ENCODE results near the gene UTP3.
"Not testable (repeated sequence)": the region's sequence is repeated elsewhere in the genome, so short reads cannot be mapped to it uniquely, and the experiment has no call there.

Gene UTP3

DNA sequence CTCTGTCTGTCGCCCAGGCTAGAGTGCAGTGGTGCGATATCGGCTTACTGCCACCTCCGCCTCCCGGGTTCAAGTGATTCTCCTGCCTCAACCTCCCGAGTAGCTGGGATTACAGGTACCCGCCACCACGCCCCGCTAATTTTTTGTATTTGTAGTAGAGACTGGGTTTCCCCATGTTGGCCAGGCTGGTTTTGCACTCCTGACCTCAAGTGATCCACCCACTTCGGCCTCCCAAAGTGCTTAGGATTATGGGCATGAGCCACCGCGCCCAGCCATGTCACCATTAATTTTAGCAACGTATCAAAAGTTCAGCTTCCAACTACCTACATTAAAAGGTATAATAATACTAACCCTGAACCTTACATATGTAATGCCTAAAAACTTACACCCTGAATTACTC lies 940 bp upstream of the UTP3 start:
- no peak for DNase-seq

DNA sequence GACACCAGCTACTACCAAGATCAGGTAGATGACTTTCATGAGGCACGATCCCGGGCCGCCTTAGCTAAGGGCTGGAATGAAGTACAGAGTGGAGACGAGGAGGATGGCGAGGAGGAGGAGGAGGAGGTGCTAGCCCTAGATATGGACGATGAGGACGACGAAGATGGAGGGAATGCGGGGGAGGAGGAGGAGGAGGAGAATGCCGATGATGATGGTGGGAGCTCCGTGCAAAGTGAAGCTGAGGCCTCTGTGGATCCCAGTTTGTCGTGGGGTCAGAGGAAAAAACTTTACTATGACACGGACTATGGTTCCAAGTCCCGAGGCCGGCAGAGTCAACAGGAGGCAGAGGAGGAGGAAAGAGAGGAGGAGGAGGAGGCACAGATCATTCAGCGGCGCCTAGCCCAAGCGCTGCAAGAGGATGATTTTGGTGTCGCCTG lies 481 bp downstream of the UTP3 start:
- DNase-seq = no peak

DNA sequence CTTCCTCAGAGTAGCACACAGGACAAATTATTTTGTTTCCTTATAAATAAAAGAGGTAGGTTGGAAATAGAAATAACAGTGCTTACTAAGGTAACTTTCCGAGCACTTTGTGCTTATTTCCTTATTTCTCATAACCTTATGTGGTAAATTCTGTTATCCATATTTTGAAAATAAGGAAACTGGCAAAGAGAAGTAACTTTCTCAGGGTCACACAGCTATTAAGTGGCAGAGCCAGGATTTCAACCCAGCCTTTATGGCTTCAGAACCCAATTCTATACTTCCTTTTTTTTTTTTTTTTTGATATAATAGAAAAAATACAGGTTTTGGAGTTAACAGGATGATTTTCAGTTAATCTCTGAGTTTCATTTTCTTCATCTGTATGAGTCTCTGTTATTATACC lies 3.3 kb downstream of the UTP3 start:
- no peak for DNase-seq

DNA sequence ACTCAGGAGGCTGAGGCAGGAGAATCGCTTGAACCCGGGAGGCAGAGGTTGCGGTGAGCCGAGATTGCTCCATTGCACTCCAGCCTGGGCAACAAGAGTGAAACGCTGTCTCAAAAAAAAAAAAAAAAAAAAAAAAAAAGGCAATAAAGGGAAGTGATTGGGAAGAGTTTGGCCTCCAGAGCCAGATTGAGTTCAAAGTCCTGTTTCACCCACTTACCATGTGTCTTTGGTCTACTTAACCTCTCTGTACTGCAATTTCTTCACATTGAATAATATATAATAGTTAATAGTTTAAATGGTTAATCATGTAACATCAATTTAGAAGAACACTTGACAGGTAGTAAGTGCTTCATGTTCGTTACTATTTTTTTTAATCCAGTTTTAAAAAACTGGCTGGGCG lies 6.3 kb downstream of the UTP3 start:
- not testable (repeated sequence) for DNase-seq

DNA sequence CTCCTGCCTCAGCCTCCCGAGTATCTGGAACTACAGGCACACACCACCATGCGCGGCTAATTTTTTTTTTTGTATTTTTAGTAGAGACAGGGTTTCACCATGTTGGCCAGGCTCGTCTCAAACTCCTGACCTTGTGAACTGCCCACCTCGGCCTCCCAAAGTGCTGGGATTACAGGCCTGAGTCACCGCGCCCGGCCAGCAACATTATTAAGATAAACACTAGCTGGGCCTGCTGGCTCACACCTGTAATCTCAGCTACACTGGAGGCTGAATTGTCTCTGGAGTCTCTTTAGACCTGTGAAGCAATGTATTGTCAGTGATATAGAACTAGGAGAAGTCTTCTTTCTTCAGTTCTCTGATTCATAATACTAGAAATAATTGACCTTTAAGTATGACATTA lies 10.1 kb downstream of the UTP3 start:
- DNase-seq = not testable (repeated sequence)

DNA sequence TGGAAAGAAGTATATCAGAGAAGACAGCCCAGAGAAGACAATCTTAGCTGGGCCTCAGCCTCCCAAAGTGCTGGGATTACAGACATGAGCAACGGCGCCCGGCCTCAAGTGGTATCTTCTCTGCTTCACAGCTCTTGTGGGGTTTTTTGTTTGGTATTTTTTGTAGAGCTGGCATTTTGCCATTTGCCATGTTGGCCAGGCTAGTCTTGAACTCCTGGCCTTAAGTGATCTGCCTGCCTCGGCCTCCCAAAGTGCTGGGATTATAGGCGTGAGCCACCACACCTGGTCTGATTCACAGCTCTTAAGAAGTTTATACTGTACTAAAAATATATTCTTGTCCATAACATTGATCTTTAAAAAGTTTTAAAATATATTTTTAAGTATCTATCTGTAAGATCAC lies 12.4 kb downstream of the UTP3 start:
- no peak for DNase-seq

DNA sequence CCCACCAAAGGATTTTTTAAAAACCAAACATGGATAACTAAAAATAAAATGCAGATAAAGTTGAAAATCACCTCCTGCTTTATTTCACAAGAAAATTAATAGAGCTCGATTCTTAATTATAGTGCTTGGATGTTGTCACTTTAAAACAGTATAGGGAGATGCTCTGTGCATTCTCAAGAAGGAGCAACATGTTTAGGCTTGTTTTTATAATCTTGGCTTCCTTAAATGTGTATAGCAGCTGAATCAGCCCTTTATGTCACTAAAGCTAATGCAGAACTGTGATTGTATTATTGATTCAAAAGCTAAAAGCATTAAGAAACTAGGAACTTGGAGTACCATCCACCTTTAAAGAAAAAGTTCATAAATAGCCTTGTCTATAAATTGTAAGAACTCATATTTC lies 12.9 kb downstream of the UTP3 start:
- DNase-seq = no peak

DNA sequence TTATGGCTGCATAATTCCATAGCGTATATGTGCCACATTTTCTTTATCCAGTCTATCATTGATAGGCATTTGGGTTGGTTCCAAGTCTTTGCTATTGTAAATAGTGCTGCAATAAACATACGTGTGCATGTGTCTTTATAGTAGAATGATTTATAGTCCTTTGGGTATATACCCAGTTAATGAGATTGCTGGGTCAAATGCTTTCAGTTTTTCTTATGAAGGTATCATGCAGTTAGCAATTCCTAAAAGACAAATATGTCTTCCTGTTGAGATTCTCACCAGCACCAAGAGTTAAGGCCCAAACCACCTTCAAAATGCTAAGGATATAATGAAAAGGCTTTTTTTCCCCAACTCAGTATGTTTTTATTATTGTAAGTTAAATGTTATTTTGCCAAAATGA lies 14.3 kb downstream of the UTP3 start:
- DNase-seq = not testable (repeated sequence)

DNA sequence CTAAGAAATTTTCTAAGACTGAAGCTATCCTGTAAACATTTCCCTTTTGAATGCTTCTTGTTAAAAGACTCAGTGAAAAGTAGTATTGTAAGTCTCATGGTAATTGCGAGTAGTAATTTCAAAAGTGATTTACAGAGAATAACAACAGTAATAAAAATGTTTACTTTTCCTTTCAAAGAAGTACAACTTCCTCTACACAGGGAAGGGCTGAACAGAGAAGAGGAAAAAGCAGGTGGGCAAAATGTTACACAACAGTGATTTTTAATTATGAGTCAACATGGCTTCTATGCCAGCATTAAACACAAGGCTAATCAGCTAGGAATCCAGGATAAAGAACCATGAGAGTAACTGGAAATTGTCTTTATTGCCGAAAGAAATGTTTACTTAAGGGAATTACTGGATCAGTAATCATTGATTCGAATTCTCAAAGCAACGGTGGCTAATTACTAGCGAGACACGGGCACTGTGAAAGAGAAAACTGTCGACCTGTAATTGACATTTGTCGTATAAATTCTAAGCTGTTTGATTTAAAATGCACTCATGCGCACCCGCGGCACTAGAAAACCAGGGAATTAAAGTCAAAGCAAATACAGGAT lies 15.4 kb downstream of the UTP3 start:
- DNase-seq = no peak

DNA sequence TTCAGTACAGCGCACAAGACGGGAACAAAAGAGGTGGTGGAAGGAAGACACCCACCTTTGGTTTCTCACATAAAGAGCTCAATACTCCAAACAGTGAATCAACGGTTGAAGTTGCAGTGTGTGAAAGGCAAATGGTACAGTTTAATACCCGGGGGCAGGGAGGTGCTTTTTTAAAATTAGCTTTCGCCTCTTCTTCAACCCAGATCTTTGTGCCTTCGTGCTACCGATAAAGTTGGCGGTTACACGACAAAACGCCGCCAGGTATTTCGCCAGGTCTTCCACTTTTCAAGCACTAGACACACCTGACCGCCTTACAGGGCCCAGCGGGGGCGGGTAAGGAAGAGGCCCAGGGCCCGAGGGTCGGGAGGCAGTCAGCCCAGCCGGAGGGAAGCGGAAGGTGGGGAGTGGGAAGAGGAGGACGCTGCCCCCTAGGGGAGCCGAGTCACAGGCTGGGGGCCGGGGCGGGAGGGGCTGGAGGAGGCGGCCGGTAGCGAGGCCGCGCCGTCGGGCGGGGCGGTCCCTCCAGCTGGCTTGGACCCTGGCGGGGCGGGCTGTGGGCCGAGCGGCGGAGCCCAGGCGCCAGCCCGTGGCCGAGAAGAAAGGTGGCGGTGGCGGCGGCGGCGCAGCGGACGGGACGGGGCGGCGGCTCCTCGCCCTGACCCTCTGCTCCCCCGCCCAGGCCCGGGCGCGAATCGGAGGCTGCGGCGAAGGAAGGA lies 16.0 kb downstream of the UTP3 start:
- DNase-seq = peak; percentile 58

DNA sequence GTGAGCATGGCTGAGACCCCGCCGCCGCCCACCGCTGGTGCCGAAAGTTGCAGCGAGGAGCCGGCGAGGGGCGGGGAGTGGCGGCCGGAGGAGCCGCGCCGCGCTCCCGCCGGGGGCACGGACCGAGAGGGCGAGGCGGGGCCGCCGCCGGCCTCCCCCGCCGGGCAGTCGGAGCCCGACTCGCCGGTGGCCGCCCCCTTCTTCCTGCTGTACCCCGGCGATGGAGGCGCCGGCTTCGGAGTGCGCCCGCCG lies 16.5 kb downstream of the UTP3 start:
- DNase-seq = no peak

DNA sequence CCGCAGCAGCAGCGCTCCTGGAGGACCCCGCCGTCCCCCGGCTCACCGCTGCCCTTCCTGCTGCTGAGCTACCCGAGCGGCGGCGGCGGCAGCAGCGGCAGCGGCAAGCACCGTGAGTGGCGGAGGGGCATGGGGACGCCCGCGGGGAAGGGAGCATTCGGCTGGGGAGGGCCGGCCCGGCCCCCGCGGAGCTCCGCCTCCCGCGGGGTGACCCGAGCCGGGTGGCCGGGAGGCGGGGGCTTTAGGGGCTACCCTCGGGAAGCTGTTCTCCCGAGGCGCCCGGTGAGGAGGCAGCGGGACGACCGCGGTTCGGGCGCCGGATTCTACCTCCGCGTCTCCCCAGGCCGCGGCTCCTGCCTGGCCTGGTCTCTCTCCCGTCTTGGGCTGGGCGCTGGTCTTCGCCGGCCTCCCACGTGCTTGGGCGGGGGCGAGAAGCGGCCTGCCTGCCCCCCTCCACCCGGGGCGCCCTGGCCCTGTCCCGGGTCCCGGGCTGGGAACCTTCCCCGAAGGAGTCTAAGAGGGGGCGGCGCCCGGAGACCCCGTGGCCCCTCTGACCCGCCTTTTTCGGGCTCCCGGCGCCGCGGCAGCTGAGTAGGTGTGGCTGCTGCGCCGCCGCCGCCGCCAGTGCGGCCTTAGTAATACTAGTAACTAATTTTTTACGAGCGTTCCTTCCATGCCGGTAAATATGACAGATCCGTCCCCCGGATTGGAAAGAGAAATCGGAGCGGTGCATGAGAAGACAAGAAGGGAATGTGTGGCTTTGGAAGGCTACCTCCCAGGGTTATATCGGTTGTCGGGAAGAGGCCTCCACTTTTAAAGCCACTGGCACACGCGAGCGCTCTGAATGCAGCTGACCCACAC lies 17.1 kb downstream of the UTP3 start:
- DNase-seq = peak; percentile 68

DNA sequence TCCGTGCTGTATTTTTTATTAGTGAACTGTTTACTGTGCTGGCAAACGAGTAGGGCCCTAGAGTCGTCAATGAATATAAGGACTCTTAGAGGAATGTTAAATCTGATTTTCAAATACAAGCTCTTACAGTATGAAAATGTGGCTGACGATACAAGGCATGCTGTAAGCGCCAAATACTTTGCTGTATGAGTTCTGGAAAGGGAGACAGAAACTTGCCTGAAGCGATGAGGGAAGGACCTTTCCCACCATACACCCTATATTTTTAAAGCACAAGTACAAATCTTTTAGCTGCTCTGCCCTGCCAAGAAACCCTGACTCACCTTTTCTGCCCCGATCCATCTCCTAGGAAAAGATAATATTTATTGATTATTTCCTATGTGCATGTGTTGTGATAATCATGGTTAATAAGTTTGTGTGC lies 17.7 kb downstream of the UTP3 start:
- DNase-seq = no peak

DNA sequence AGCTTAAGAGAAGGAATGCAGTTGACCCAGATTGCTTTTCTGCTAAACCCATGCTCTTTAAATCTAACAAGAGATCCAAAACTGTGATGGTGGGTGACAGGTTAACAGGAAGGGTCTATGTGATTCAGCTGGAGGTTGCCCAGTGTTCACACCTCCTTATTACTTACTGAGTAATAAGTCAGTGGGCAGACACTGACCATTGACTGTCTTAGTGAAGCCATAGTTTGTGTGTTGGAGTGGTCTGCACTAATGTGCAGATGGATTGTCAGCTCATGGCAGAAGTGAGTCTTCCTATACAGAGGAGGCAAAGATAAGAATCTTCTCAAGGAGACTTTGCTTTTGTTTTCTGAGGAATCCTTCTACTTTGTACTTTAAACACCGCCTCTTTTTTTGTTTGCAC lies 18.2 kb downstream of the UTP3 start:
- DNase-seq = no peak

DNA sequence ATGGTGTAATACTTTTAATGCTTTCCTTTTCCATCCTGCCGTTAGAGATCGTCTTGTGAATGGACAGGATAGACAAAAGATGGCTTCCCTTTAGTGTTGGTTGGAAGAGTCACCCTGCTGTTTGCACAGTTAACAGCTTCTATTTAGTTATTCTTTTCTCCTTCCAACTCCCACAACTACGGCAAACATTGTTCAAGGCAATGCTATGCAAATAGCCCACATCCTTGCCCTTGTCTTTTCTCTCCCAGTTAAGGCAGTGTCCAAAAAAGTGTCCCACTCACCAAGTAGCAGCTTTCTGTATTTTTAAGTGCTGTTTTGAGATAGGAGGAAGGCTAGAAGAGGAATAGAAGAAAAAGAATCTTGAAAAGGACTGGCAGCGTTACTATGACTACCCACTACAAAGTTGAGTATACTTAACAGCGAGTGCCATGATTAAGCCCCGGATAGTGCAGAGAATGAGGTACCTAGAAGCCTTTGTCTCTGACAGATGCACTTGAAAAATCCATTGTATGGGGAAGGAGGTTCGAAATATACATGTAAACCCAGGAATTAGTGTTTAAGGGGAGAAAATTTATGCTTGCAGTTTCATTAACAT lies 21.4 kb downstream of the UTP3 start:
- DNase-seq = no peak

DNA sequence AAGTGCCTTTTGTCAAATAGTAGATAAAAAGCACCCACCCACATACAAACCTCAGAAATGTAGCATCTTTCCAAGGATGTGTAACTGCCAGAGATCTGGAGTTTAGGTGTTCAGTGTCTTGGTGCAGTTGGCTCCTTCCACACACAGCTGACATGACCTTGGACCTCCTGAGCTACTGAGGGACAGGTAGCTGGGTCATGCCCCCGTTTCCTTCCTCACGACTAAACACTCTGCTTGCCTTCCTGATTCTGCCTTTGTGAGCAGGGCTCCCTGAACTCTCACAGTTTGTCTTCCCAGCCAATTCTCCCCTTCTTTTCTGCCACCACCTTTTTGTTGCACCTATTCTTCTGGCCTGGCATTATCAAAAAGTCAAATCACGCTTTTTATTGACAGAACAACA lies 23.3 kb downstream of the UTP3 start:
- DNase-seq = no peak

DNA sequence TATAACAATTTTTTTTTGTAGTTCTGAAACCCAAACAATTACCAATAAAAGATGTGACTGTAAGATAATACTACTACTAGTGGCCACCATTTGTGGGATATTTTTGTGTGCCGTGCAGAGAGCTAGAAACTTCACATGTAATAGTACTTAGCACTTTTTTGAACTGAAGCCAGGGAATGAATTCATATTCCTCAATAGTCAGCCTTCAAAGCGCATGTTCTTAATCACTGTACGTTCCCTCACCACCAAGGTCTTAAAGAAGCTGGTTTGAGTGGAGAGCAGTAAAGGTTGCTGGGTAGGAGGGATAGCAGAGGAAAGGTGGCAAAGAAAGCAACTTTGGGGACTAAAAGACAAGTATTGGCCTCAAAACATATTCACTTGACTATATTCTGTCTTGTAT lies 23.8 kb downstream of the UTP3 start:
- no peak for DNase-seq

DNA sequence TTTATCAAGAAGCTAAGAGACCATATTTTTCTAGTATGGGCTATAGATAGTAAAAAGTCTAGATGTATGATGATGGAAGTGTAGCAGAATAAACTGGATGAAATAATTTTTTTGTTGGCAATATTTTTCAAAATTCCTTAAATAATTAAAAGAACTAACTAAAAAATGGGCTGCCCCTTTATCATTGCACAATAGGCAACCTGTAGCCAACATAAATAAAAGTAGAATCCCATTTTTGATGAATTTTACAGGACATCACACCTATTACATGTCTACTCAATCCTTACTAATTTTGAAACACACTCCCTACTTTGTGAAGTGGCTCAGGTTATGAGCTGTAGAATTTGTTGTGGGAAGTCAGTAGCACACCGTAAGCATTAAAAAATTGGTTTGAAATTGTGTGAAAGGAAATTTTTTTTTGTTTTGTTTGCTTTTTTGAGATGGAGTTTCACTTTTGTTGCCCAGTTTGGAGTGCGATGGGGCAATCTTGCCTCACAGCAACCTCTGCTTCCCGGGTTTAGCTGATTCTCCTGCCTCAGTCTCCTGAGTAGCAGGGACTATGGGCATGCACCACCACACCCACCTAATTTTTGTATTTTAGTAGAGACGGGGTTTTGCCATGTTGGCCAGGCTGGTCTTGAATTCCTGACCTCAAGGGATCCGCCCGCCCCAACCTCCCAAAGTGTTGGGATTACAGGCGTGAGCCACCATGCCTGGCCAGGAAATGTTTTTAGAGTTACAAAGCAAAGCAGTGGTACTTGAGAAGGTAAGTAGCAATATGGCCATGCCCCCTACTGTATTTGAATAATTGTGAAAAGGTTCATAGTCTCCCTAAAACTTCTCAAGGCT lies 24.5 kb downstream of the UTP3 start:
- DNase-seq = no peak

DNA sequence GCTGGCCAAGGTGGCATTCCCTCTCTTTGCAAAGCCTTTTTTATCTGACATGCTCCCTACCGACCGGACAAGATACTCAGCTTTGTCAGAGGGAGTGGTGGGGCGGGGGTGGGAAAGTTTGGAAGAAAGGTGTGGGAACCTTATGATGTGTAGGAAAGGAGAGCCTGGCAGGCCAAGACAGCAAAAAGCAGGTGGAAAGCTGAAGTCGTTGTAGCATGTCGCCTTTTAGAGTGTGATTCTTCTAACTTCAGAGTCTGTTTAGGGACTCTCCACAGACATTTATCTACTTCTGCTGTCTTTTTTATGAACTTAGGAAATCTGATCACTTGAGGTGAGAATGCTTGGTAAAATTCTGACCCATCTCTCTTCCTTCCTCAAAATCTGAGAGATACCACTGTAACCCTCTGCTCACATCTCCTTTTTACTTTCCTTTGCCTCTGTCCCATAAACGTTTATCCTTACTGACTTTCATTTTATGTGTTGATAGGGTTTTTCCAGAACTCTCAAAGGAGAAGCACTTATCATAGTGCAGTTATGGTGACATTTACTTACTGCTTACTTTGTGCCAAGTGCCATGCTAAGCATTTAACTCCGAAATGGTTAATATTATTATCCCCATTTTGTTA lies 25.2 kb downstream of the UTP3 start:
- no peak for DNase-seq

DNA sequence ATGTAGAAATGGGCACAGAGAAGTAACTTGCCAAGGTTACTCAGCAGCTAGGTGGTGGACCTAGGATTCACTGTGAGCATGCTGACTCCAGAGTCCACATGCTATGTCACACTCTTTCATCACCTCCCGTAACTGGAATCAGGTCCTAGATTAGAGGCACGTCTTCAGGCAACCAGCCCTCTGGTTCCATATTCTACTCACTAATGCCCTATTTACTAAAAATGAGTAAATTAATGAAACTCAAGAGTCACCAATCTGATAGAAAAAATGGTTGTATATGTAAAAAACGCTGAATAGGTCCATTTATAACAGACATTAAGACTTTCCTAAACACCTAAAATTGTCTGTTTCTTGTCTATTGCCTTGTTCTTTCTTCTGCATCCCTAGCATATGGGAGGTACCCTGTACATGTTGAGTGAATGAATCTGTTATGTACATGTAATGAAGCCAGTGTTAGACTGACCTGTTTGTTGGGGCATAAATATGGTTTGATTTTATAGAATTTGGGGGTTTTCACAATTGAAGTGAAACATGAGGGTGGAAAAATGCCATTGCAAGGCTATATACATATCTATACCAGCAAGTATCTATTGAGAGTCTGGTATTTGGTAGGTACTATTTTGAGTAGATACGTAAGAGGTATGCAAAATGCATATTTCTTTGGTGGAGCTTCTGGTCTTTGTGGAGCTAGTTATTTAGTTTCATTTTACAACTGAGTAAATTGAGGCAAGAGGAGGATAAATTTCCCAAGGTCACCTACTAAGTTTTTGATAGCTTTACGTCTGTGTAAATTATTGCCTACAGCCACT lies 26.0 kb downstream of the UTP3 start:
- no peak for DNase-seq

DNA sequence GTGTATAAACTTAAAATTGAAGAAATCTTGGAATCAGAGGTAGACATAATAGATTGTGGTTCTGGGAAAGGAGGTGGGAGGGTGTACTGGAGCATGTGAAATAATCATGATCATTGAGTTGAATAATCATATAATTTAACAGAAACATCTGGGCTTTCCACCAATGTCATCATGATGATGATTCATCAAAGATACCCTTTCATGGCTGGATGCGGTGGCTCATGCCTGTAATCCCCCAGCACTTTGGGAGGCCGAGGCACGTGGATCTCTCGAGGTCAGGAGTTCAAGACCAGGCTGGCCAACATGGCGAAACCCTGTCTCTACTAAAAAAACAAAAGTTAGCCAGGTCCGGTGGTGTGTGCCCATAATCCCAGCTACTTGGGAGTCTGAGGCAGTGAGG lies 26.8 kb downstream of the UTP3 start:
- no peak for DNase-seq
